Peyer's patch (tissue), 4 donors: ENCODE results near the gene RACK1.
"Not testable (repeated sequence)": the region's sequence is repeated elsewhere in the genome, so short reads cannot be mapped to it uniquely, and the experiment has no call there.

Experiments used
- POLR2A ChIP-seq, 2 donors: fragments of 450-650 bp; IDR thresholded peaks; one replicate each; pipeline ENCODE4 v1.5.1; 2017; ENCODE audit warnings: antibody characterized with exemption in 2 of 2, mild to moderate bottlenecking in 2 of 2, moderate library complexity in 2 of 2
- TF ChIP-seq, protein P1 (sequence below), 6 experiments: fragments of 450-650 bp in 4 of 6; fragments of 200-600 bp in 2 of 6; sonication (generic) in 1 of 6; IDR thresholded peaks; one replicate each; pipeline ENCODE4 v1.5.1; 2017 to 2019; ENCODE audit warnings: antibody characterized with exemption in 6 of 6, mild to moderate bottlenecking in 3 of 6, moderate library complexity in 1 of 6

DNA sequence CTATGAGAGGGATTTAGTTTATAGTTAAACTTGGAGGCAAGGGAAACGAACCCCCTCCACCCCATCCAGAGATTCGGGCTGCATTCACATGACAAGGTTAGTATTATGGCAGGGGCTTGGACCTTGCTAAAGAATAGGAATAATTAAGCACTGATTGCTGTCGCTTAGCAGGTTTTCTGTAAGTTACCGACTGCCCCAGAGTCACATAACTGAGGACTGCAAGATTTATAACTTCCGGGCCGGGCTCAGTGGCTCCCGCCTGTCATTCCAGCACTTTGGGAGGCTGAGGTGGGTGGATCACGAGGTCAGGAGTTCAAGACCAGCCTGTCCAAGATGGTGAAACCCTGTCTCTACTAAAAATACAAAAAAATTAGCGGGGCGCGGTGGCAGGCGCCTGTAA is 24.2 kb upstream of the RACK1 start:
- TF ChIP-seq, protein P1, sequence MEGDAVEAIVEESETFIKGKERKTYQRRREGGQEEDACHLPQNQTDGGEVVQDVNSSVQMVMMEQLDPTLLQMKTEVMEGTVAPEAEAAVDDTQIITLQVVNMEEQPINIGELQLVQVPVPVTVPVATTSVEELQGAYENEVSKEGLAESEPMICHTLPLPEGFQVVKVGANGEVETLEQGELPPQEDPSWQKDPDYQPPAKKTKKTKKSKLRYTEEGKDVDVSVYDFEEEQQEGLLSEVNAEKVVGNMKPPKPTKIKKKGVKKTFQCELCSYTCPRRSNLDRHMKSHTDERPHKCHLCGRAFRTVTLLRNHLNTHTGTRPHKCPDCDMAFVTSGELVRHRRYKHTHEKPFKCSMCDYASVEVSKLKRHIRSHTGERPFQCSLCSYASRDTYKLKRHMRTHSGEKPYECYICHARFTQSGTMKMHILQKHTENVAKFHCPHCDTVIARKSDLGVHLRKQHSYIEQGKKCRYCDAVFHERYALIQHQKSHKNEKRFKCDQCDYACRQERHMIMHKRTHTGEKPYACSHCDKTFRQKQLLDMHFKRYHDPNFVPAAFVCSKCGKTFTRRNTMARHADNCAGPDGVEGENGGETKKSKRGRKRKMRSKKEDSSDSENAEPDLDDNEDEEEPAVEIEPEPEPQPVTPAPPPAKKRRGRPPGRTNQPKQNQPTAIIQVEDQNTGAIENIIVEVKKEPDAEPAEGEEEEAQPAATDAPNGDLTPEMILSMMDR (IDR thresholded peaks at IDR 0.05) = not testable (repeated sequence)
- not testable (repeated sequence) for TF ChIP-seq POLR2A (IDR thresholded peaks at IDR 0.05)
